ENCODE results near the gene YWHAQ.

DNA sequence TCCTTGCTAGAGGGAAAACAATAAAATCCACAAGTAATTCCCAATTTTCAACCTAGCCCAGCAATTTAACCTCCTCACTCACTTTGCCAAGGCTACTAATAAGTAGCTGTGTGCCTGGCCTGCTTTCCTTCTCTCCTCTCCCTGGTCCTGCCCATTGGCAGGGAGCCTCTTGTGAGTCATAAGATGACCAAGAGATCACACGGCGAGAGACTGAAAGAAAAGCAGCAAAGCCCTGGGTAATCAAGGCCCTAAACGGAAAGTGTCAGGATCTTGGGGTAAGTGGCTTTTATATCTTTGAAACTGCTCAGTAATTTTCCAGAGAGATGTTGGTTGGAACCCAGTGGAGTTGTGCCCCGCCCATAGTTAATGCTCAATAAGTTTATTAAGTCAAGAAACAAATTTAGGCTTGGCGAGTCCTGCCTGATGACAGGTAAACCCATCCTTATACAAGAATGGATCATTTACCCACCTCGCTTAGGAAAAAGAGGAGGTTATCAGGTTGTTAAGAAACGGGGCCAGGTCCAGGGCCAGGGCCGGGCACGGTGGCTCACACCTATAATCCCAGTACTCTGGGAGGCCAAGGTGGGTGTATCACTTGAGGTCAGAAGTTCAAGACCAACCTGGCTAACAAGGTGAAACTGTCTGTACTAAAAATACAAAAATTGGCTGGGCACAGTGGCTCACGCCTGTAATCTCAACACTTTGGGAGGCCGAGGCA is 65.2 kb downstream of the YWHAQ start:
- TF ChIP-seq POLR2A (IDR thresholded peaks at IDR 0.05): no peak
- TF ChIP-seq, protein P1, sequence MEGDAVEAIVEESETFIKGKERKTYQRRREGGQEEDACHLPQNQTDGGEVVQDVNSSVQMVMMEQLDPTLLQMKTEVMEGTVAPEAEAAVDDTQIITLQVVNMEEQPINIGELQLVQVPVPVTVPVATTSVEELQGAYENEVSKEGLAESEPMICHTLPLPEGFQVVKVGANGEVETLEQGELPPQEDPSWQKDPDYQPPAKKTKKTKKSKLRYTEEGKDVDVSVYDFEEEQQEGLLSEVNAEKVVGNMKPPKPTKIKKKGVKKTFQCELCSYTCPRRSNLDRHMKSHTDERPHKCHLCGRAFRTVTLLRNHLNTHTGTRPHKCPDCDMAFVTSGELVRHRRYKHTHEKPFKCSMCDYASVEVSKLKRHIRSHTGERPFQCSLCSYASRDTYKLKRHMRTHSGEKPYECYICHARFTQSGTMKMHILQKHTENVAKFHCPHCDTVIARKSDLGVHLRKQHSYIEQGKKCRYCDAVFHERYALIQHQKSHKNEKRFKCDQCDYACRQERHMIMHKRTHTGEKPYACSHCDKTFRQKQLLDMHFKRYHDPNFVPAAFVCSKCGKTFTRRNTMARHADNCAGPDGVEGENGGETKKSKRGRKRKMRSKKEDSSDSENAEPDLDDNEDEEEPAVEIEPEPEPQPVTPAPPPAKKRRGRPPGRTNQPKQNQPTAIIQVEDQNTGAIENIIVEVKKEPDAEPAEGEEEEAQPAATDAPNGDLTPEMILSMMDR (IDR thresholded peaks at IDR 0.05): no peak

All from Peyer's patch (tissue), 4 donors.